GM23338 (cell line): ENCODE measurements around the gene SLC7A6. TPM values are rescaled to one million over a fixed set of nuclear protein-coding genes. Genes with fewer than 3 reads are reported as not detected.
"Not testable (repeated sequence)": the region's sequence is repeated elsewhere in the genome, so short reads cannot be mapped to it uniquely, and the experiment has no call there.

Experiments used
- ATAC-seq: fragments of 200-7000 bp; cut with Tn5 transposase; 3 replicates; pipeline ENCODE4 v1.9.1; 2020
- DNase-seq: peaks from one replicate; pipeline ENCODE4 v3.0.0-alpha.2; 2015; ENCODE audit warnings: low spot score
- H2AFZ ChIP-seq: fragments of 200-600 bp; sonication (generic); 2 replicates; pipeline ENCODE4 v1.8.0; 2016; ENCODE audit warnings: antibody characterized with exemption, mild to moderate bottlenecking, moderate library complexity
- H3F3A ChIP-seq: fragments of 200-600 bp; sonication (generic); replicated peaks from 2 replicates; pipeline ENCODE4 v1.8.0; 2017; ENCODE audit warnings: antibody characterized with exemption, mixed run types, low read depth
- H3K27ac ChIP-seq: fragments of 200-600 bp; sonication (generic); 2 replicates; pipeline ENCODE4 v1.6.1; 2016; ENCODE audit warnings: low read depth
- H3K27me3 ChIP-seq: fragments of 200-600 bp; sonication (generic); 2 replicates; pipeline ENCODE4 v1.8.0; 2016; ENCODE audit warnings: mild to moderate bottlenecking, mixed run types, moderate library complexity; ENCODE audit not compliant: insufficient read depth
- H3K36me3 ChIP-seq: fragments of 200-600 bp; sonication (generic); 2 replicates; pipeline ENCODE4 v1.8.0; 2016; ENCODE audit warnings: mild to moderate bottlenecking; ENCODE audit not compliant: insufficient read depth
- H3K4me1 ChIP-seq: fragments of 200-600 bp; sonication (generic); 2 replicates; pipeline ENCODE4 v1.8.0; 2016; ENCODE audit warnings: mild to moderate bottlenecking, moderate library complexity; ENCODE audit not compliant: insufficient read depth
- H3K4me2 ChIP-seq: fragments of 200-600 bp; sonication (generic); 2 replicates; pipeline ENCODE4 v1.7.1; 2017; ENCODE audit warnings: mixed run types
- H3K4me3 ChIP-seq: fragments of 200-600 bp; sonication (generic); 2 replicates; pipeline ENCODE4 v1.6.1; 2016; ENCODE audit warnings: mixed run types
- H3K79me2 ChIP-seq: fragments of 200-600 bp; sonication (generic); replicated peaks from 2 replicates; pipeline ENCODE4 v1.8.0; 2017; ENCODE audit warnings: mild to moderate bottlenecking; ENCODE audit not compliant: insufficient read depth
- H3K9me2 ChIP-seq: fragments of 200-600 bp; sonication (generic); 2 replicates; pipeline ENCODE4 v1.8.0; 2017; ENCODE audit not compliant: insufficient read depth
- H4K20me1 ChIP-seq: fragments of 200-600 bp; sonication (generic); replicated peaks from 2 replicates; pipeline ENCODE4 v1.8.0; 2017; ENCODE audit warnings: mild to moderate bottlenecking; ENCODE audit not compliant: insufficient read depth
- H3K27ac Mint-ChIP-seq: 2 replicates; pipeline ENCODE4 v1.8.0; 2020; ENCODE audit warnings: inconsistent platforms, mild to moderate bottlenecking, moderate library complexity, mixed read lengths
- H3K27me3 Mint-ChIP-seq: 3 replicates; pipeline ENCODE4 v1.8.0; 2022; ENCODE audit warnings: low read depth, mild to moderate bottlenecking, moderate library complexity, mixed read lengths, inconsistent platforms; ENCODE audit not compliant: insufficient read depth, poor library complexity
- H3K36me3 Mint-ChIP-seq: 3 replicates; pipeline ENCODE4 v1.8.0; 2021; ENCODE audit warnings: low read depth, mild to moderate bottlenecking, inconsistent platforms, moderate library complexity, mixed read lengths
- H3K4me1 Mint-ChIP-seq: 3 replicates; pipeline ENCODE4 v1.8.0; 2020; ENCODE audit warnings: mild to moderate bottlenecking, inconsistent platforms, mixed read lengths
- H3K4me3 Mint-ChIP-seq: 3 replicates; pipeline ENCODE4 v1.8.0; 2021; ENCODE audit warnings: moderate library complexity, mild to moderate bottlenecking, inconsistent platforms, mixed read lengths
- H3K9me3 Mint-ChIP-seq: 3 replicates; pipeline ENCODE4 v1.8.0; 2020; ENCODE audit warnings: moderate library complexity, mild to moderate bottlenecking, inconsistent platforms, mixed read lengths
- CREB1 ChIP-seq: fragments of 250-450 bp; sonication (Bioruptor Pico); IDR thresholded peaks from 2 replicates; pipeline ENCODE4 v1.5.0; 2020; ENCODE audit warnings: low read depth, mild to moderate bottlenecking, moderate library complexity
- ETS1 ChIP-seq: IDR thresholded peaks from 2 replicates; pipeline ENCODE4 v1.6.1; 2016; ENCODE audit warnings: antibody characterized with exemption
- EZH2 ChIP-seq: fragments of 200-600 bp; sonication (generic); IDR thresholded peaks from one replicate; pipeline ENCODE4 v1.8.0; 2017; ENCODE audit warnings: antibody characterized with exemption, mild to moderate bottlenecking, low read depth; ENCODE audit not compliant: unreplicated experiment
- EZH2phosphoT487 ChIP-seq: fragments of 200-600 bp; sonication (generic); IDR thresholded peaks from one replicate; pipeline ENCODE4 v1.8.1; 2018; ENCODE audit warnings: antibody characterized with exemption; ENCODE audit not compliant: unreplicated experiment
- NANOG ChIP-seq: IDR thresholded peaks from 2 replicates; pipeline ENCODE4 v1.6.1; 2016; ENCODE audit warnings: antibody characterized with exemption, borderline replicate concordance
- STAT1 ChIP-seq: IDR thresholded peaks from one replicate; pipeline ENCODE4 v1.6.1; 2016; ENCODE audit warnings: antibody characterized with exemption; ENCODE audit not compliant: unreplicated experiment
- ZNF331 ChIP-seq: fragments of 250-450 bp; sonication (Bioruptor Pico); IDR thresholded peaks from 2 replicates; pipeline ENCODE4 v1.5.0; 2020; ENCODE audit warnings: low read depth, mild to moderate bottlenecking, moderate library complexity
- polyA plus RNA-seq: library from polyadenylated mRNA; unstranded; fragments of >200 nt; fragmentation: Nextera tagmentation; extraction: Ambion mirVana; gene quantifications from 2 replicates; pipeline ENCODE4 v1.2.1, GENCODE V29; 2016
- total RNA-seq: library from RNA; depleted of rRNA; stranded (reverse); fragments of >200 nt; shearing (Covaris generic); gene quantifications from 2 replicates; pipeline ENCODE4 v1.2.3, GENCODE V29; 2014
- TF ChIP-seq, protein P1 (sequence below): IDR thresholded peaks from one replicate; pipeline ENCODE4 v1.6.1; 2018; ENCODE audit warnings: antibody characterized with exemption; ENCODE audit not compliant: unreplicated experiment
- TF ChIP-seq, protein P2 (sequence below): fragments of 250-450 bp; sonication (Bioruptor Pico); IDR thresholded peaks from 2 replicates; pipeline ENCODE4 v1.5.0; 2020; ENCODE audit warnings: mild to moderate bottlenecking, moderate library complexity
- TF ChIP-seq, protein P3 (sequence below), 2 experiments: fragments of 200-600 bp in 1 of 2; sonication (generic) in 1 of 2; conservative IDR thresholded peaks; 2 replicates each; pipeline versions ENCODE4 v1.5.1 to v1.6.1; 2016 to 2017; ENCODE audit warnings: antibody characterized with exemption in 2 of 2, low read depth in 2 of 2, mild to moderate bottlenecking in 2 of 2, moderate library complexity in 1 of 2

The SLC7A6 gene
- total and polyA plus RNA-seq, 2 experiments from 2014 or later, result 16.6 to 30.9 TPM

DNA sequence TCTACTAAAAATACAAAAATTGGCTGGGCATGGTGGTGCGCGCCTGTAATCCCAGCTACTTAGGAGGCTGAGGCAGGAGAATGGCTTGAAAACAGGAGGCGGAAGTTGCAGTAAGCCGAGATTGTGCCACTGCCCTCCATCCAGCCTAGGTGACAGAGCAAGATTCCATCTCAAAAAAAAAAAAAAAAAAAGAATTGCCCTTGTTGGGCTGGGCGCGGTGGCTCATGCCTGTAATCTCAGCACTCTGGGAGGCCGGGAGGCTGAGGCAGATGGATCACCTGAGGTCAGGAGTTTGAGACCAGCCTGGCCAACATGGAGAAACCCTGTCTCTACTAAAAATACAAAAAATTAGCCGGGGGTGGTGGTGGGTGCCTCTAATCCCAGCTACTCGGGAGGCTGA is 24.5 kb downstream of the SLC7A6 start:
- not testable (repeated sequence) for H3K4me3 Mint-ChIP-seq, H3K27ac Mint-ChIP-seq, H3K4me1 ChIP-seq, H2AFZ ChIP-seq, H3F3A ChIP-seq, H3K79me2 ChIP-seq, H3K4me2 ChIP-seq, H3K4me3 ChIP-seq, H3K36me3 ChIP-seq, H3K4me1 Mint-ChIP-seq, H3K27me3 Mint-ChIP-seq, H3K9me3 Mint-ChIP-seq, H4K20me1 ChIP-seq, H3K9me2 ChIP-seq, DNase-seq, H3K27ac ChIP-seq, ATAC-seq, H3K27me3 ChIP-seq
- H3K36me3 Mint-ChIP-seq, result peaks cover 26% of the 10 kb centered on the region

DNA sequence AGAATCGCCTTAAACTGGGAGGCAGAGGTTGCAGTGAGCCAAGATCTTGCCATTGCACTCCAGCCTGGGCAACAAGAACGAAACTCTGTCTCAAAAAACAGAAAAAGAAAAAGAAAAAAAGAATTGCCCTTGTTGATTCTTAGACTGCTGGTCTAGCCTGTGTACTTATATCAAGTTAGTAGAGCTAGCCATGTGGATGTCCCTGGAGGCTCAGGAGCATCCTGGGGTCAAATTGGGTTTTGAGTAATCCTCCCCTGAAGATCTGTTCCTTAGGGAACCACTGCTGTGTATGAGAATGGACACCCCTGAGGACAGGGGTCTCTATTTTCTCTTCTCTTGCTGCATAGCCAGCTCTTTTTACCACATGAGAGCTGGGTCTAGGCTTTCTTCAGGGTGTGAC is 24.9 kb downstream of the SLC7A6 start:
- Mint-ChIP-seq H3K4me1 (peaks cover 8% of the 10 kb centered on the region), H3K27ac (no peak overlapping the region), H3K36me3 (peaks cover 28% of the 10 kb centered on the region), H3K27me3 (no peaks in the 10 kb centered on the region), H3K9me3 (no peaks in the 10 kb centered on the region), H3K4me3 (no peak overlapping the region)
- no peaks in the 10 kb centered on the region for H3K27me3 ChIP-seq
- H3K36me3 ChIP-seq, result peaks cover 10% of the 10 kb centered on the region; the same call in 1 of the 2 replicates
- H3K4me1 ChIP-seq, result no peaks in the 10 kb centered on the region
- H3K4me3 ChIP-seq, result no peak overlapping the region
- no peak for ATAC-seq
- no peak overlapping the region for H3K27ac ChIP-seq
- no peaks in the 10 kb centered on the region for H3F3A ChIP-seq
- H3K9me2 ChIP-seq, result no peaks in the 10 kb centered on the region
- DNase-seq, result no peak
- H3K79me2 ChIP-seq, result no peaks in the 10 kb centered on the region
- no peak overlapping the region for H2AFZ ChIP-seq
- H3K4me2 ChIP-seq, result no peak overlapping the region
- peaks cover 5% of the 10 kb centered on the region; the same call in 1 of the 2 replicates for H4K20me1 ChIP-seq
- TF ChIP-seq ETS1 (no peak), EZH2phosphoT487 (no peak), STAT1 (no peak), CREB1 (CRISPR knock-in tag) (no peak), ZNF331 (CRISPR knock-in tag) (no peak), EZH2 (no peak), NANOG (no peak)
- TF ChIP-seq, protein P1, sequence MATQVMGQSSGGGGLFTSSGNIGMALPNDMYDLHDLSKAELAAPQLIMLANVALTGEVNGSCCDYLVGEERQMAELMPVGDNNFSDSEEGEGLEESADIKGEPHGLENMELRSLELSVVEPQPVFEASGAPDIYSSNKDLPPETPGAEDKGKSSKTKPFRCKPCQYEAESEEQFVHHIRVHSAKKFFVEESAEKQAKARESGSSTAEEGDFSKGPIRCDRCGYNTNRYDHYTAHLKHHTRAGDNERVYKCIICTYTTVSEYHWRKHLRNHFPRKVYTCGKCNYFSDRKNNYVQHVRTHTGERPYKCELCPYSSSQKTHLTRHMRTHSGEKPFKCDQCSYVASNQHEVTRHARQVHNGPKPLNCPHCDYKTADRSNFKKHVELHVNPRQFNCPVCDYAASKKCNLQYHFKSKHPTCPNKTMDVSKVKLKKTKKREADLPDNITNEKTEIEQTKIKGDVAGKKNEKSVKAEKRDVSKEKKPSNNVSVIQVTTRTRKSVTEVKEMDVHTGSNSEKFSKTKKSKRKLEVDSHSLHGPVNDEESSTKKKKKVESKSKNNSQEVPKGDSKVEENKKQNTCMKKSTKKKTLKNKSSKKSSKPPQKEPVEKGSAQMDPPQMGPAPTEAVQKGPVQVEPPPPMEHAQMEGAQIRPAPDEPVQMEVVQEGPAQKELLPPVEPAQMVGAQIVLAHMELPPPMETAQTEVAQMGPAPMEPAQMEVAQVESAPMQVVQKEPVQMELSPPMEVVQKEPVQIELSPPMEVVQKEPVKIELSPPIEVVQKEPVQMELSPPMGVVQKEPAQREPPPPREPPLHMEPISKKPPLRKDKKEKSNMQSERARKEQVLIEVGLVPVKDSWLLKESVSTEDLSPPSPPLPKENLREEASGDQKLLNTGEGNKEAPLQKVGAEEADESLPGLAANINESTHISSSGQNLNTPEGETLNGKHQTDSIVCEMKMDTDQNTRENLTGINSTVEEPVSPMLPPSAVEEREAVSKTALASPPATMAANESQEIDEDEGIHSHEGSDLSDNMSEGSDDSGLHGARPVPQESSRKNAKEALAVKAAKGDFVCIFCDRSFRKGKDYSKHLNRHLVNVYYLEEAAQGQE, result no peak
- TF ChIP-seq, protein P2, sequence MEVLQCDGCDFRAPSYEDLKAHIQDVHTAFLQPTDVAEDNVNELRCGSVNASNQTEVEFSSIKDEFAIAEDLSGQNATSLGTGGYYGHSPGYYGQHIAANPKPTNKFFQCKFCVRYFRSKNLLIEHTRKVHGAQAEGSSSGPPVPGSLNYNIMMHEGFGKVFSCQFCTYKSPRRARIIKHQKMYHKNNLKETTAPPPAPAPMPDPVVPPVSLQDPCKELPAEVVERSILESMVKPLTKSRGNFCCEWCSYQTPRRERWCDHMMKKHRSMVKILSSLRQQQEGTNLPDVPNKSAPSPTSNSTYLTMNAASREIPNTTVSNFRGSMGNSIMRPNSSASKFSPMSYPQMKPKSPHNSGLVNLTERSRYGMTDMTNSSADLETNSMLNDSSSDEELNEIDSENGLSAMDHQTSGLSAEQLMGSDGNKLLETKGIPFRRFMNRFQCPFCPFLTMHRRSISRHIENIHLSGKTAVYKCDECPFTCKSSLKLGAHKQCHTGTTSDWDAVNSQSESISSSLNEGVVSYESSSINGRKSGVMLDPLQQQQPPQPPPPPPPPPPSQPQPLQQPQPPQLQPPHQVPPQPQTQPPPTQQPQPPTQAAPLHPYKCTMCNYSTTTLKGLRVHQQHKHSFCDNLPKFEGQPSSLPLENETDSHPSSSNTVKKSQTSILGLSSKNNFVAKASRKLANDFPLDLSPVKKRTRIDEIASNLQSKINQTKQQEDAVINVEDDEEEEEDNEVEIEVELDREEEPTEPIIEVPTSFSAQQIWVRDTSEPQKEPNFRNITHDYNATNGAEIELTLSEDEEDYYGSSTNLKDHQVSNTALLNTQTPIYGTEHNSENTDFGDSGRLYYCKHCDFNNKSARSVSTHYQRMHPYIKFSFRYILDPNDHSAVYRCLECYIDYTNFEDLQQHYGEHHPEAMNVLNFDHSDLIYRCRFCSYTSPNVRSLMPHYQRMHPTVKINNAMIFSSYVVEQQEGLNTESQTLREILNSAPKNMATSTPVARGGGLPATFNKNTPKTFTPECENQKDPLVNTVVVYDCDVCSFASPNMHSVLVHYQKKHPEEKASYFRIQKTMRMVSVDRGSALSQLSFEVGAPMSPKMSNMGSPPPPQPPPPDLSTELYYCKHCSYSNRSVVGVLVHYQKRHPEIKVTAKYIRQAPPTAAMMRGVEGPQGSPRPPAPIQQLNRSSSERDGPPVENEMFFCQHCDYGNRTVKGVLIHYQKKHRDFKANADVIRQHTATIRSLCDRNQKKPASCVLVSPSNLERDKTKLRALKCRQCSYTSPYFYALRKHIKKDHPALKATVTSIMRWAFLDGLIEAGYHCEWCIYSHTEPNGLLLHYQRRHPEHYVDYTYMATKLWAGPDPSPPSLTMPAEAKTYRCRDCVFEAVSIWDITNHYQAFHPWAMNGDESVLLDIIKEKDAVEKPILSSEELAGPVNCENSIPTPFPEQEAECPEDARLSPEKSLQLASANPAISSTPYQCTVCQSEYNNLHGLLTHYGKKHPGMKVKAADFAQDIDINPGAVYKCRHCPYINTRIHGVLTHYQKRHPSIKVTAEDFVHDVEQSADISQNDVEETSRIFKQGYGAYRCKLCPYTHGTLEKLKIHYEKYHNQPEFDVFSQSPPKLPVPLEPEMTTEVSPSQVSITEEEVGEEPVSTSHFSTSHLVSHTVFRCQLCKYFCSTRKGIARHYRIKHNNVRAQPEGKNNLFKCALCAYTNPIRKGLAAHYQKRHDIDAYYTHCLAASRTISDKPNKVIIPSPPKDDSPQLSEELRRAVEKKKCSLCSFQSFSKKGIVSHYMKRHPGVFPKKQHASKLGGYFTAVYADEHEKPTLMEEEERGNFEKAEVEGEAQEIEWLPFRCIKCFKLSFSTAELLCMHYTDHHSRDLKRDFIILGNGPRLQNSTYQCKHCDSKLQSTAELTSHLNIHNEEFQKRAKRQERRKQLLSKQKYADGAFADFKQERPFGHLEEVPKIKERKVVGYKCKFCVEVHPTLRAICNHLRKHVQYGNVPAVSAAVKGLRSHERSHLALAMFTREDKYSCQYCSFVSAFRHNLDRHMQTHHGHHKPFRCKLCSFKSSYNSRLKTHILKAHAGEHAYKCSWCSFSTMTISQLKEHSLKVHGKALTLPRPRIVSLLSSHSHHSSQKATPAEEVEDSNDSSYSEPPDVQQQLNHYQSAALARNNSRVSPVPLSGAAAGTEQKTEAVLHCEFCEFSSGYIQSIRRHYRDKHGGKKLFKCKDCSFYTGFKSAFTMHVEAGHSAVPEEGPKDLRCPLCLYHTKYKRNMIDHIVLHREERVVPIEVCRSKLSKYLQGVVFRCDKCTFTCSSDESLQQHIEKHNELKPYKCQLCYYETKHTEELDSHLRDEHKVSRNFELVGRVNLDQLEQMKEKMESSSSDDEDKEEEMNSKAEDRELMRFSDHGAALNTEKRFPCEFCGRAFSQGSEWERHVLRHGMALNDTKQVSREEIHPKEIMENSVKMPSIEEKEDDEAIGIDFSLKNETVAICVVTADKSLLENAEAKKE, result no peak
- TF ChIP-seq, protein P3, sequence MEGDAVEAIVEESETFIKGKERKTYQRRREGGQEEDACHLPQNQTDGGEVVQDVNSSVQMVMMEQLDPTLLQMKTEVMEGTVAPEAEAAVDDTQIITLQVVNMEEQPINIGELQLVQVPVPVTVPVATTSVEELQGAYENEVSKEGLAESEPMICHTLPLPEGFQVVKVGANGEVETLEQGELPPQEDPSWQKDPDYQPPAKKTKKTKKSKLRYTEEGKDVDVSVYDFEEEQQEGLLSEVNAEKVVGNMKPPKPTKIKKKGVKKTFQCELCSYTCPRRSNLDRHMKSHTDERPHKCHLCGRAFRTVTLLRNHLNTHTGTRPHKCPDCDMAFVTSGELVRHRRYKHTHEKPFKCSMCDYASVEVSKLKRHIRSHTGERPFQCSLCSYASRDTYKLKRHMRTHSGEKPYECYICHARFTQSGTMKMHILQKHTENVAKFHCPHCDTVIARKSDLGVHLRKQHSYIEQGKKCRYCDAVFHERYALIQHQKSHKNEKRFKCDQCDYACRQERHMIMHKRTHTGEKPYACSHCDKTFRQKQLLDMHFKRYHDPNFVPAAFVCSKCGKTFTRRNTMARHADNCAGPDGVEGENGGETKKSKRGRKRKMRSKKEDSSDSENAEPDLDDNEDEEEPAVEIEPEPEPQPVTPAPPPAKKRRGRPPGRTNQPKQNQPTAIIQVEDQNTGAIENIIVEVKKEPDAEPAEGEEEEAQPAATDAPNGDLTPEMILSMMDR (conservative IDR thresholded peaks at IDR 0.05; ENCODE audit: low read depth in 2 of 2), result no peak
